ENCODE data around the gene SARS1. TPM values are rescaled to one million over a fixed set of nuclear protein-coding genes. Genes with fewer than 3 reads are reported as not detected.
A peak's percentile ranks its signal among the peaks of the same experiment; 100 is the strongest.

The SARS1 gene
- total RNA-seq, 2 experiments from 2014 or later, result 122 to 131 TPM

- DNase-seq (peak in 1 of 14 experiments; percentile 2), ATAC-seq (ENCODE audit: poor library complexity) (no peak)
- Mint-ChIP-seq H3K27me3 (no peaks in the 10 kb centered on the region), H3K9me3 (no peaks in the 10 kb centered on the region), H3K4me3 (no peak overlapping the region), H3K27ac (no peak overlapping the region), H3K36me3 (ENCODE audit: low read depth) (no peaks in the 10 kb centered on the region), H3K4me1 (ENCODE audit: low read depth) (no peaks in the 10 kb centered on the region)
- CTCF ChIA-PET, result no interaction called here
- H3K36me3 ChIP-seq (ENCODE audit: insufficient read depth, low read length), result no peaks in the 10 kb centered on the region
- no peak overlapping the region for H3K27ac ChIP-seq (ENCODE audit: low read depth in 1 of 2, low read length in 2 of 2)
- H3K9me3 ChIP-seq (ENCODE audit: control insufficient read depth in 1 of 2, insufficient read depth in 1 of 2, low read length in 2 of 2), result no peaks in the 10 kb centered on the region
- H3K4me1 ChIP-seq (ENCODE audit: insufficient read depth, low read length), result peaks cover 6% of the 10 kb centered on the region
- POLR2A ChIA-PET, result no interaction called here
- intact Hi-C loops (cut with DNase I, micrococcal nuclease), result no loop called here
- no peak overlapping the region for H3K4me3 ChIP-seq (ENCODE audit: low read length)
- H3K27me3 ChIP-seq (ENCODE audit: control insufficient read depth in 1 of 2, insufficient read depth in 2 of 2, low read length in 2 of 2), result no peaks in the 10 kb centered on the region
- TF ChIP-seq CTCF (IDR thresholded peaks at IDR 0.05), result no peak
These were observed 60.0 kb downstream of the SARS1 start for GRCh38 chr1:109273570-109274288.

GRCh38 chr1:109274533-109275476 lies 61.1 kb downstream of the SARS1 start:
- Mint-ChIP-seq H3K4me1 (ENCODE audit: low read depth) (no peaks in the 10 kb centered on the region), H3K27ac (no peak overlapping the region), H3K36me3 (ENCODE audit: low read depth) (no peaks in the 10 kb centered on the region), H3K4me3 (no peak overlapping the region), H3K27me3 (no peaks in the 10 kb centered on the region), H3K9me3 (no peaks in the 10 kb centered on the region)
- no peak for TF ChIP-seq CTCF (IDR thresholded peaks at IDR 0.05)
- Histone ChIP-seq H3K9me3 (ENCODE audit: control insufficient read depth in 1 of 2, insufficient read depth in 1 of 2, low read length in 2 of 2) (no peaks in the 10 kb centered on the region), H3K4me1 (ENCODE audit: insufficient read depth, low read length) (peaks cover 6% of the 10 kb centered on the region), H3K27ac (ENCODE audit: low read depth in 1 of 2, low read length in 2 of 2) (no peak overlapping the region), H3K27me3 (ENCODE audit: control insufficient read depth in 1 of 2, insufficient read depth in 2 of 2, low read length in 2 of 2) (no peaks in the 10 kb centered on the region), H3K4me3 (ENCODE audit: low read length) (no peak overlapping the region), H3K36me3 (ENCODE audit: insufficient read depth, low read length) (no peaks in the 10 kb centered on the region)
- ChIA-PET POLR2A (no interaction called here), CTCF (no interaction called here)
- intact Hi-C loops (cut with DNase I, micrococcal nuclease), result no loop called here
- DNase-seq (no peak), ATAC-seq (ENCODE audit: poor library complexity) (no peak)

GRCh38 chr1:109275706-109276345 lies 62.1 kb downstream of the SARS1 start:
- no peak for TF ChIP-seq CTCF (IDR thresholded peaks at IDR 0.05)
- Mint-ChIP-seq H3K4me1 (ENCODE audit: low read depth) (no peaks in the 10 kb centered on the region), H3K36me3 (ENCODE audit: low read depth) (no peaks in the 10 kb centered on the region), H3K4me3 (no peak overlapping the region), H3K9me3 (no peaks in the 10 kb centered on the region), H3K27ac (no peak overlapping the region), H3K27me3 (no peaks in the 10 kb centered on the region)
- Histone ChIP-seq H3K4me3 (ENCODE audit: low read length) (no peak overlapping the region), H3K27me3 (ENCODE audit: control insufficient read depth in 1 of 2, insufficient read depth in 2 of 2, low read length in 2 of 2) (no peaks in the 10 kb centered on the region), H3K27ac (ENCODE audit: low read depth in 1 of 2, low read length in 2 of 2) (no peak overlapping the region), H3K36me3 (ENCODE audit: insufficient read depth, low read length) (no peaks in the 10 kb centered on the region), H3K9me3 (ENCODE audit: control insufficient read depth in 1 of 2, insufficient read depth in 1 of 2, low read length in 2 of 2) (no peaks in the 10 kb centered on the region), H3K4me1 (ENCODE audit: insufficient read depth, low read length) (peaks cover 6% of the 10 kb centered on the region)
- CTCF ChIA-PET, result interaction anchor here (3.5 kb wide), 1 partner anchor 256 kb away, joined by 26 read pairs; no protein-coding TSS in a partner anchor
- POLR2A ChIA-PET, result no interaction called here
- DNase-seq (no peak), ATAC-seq (ENCODE audit: poor library complexity) (no peak)
- intact Hi-C loops (cut with DNase I, micrococcal nuclease), result loop anchor here in 1 of 2 experiments (2.0 kb wide), 1 partner anchor 257 kb away; no protein-coding TSS in a partner anchor

Data from CD4-positive, alpha-beta T cell (primary cell).